ENCODE measurements around the gene GLG1.

GLG1 gene

DNA sequence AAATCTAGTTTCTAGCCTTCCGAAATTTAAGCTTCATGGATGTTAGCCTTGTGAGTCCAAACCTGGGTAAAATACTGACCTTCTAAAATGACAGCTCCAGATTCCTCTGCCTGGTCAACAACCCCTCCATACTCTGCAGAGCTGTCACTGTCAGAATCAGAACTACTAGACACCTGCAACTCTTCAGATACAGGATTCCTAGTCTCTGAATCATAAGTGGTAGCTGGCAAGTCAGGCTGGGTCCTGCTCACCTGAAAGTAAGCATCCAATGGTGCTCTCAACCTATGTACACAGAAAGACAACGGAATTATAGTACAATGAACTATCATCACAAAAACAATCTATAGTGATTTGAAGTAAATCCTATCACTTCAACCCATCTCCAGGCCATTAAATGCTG lies 44.9 kb upstream of the GLG1 start:
- Histone ChIP-seq H3K27ac (ENCODE audit: low read depth, low read length) (no peak overlapping the region), H3F3A (ENCODE audit: control insufficient read depth, insufficient read depth) (peaks cover 8% of the 10 kb centered on the region), H3K27me3 (ENCODE audit: control insufficient read depth, low read length) (no peaks in the 10 kb centered on the region), H3K9me3 (ENCODE audit: control insufficient read depth, insufficient read depth, low read length) (no peaks in the 10 kb centered on the region), H3K36me3 (ENCODE audit: control insufficient read depth, low read length) (peaks cover 91% of the 10 kb centered on the region), H4K20me1 (ENCODE audit: control insufficient read depth, insufficient read depth, low read depth, low read length) (peaks cover 7% of the 10 kb centered on the region; the same call in 1 of the 2 replicates), H3K4me1 (ENCODE audit: control insufficient read depth, low read length) (no peaks in the 10 kb centered on the region), H3K4me2 (ENCODE audit: low read length) (no peak overlapping the region), H3K9me2 (replicated peaks; ENCODE audit: control insufficient read depth, low read length) (no peaks in the 10 kb centered on the region), H3K79me2 (ENCODE audit: control insufficient read depth, low read length) (peaks cover 90% of the 10 kb centered on the region), H3K4me3 (ENCODE audit: low read length) (no peak overlapping the region)
- TF ChIP-seq CTCF (IDR thresholded peaks at IDR 0.05; ENCODE audit: low read depth, low read length, poor library complexity, severe bottlenecking) (no peak), EZH2phosphoT487 (IDR thresholded peaks at IDR 0.05; ENCODE audit: borderline replicate concordance, low read length) (no peak)

DNA sequence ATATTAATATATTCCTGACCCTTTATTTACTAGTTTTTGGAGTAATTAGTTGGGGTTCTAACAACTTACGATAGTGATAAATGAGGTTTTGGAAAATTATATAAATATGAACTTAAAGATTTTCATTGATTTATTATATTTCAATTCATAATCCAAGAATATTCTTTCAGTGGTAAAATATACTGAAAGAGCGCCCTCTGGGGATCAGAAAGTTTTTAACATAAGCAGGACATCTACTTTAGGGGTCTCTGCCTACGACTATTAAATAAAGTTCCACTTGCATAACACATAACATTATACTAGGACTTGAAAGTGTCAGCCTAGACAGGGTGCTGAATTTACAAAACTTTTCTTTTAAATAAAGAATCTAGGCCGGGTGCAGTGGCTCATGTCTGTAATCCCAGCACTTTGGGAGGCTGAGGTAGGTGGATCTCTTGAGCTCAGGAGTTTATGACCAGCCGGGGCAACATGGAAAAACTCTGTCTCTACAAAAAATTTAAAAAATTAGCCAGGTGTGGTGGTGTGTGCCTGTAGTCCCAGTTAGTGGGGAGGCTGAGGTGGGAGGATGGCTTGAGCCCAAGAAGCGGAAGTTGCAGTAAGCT lies 44.2 kb upstream of the GLG1 start:
- H3K27ac ChIP-seq (ENCODE audit: low read depth, low read length): no peak overlapping the region
- no peaks in the 10 kb centered on the region for H3K4me1 ChIP-seq (ENCODE audit: control insufficient read depth, low read length)
- H3K4me2 ChIP-seq (ENCODE audit: low read length): no peak overlapping the region
- H4K20me1 ChIP-seq (ENCODE audit: control insufficient read depth, insufficient read depth, low read depth, low read length): peaks cover 7% of the 10 kb centered on the region; the same call in 1 of the 2 replicates
- H3K9me3 ChIP-seq (ENCODE audit: control insufficient read depth, insufficient read depth, low read length): no peaks in the 10 kb centered on the region
- H3K4me3 ChIP-seq (ENCODE audit: low read length): no peak overlapping the region
- H3K79me2 ChIP-seq (ENCODE audit: control insufficient read depth, low read length): peaks cover 84% of the 10 kb centered on the region
- no peaks in the 10 kb centered on the region for H3K9me2 ChIP-seq (replicated peaks; ENCODE audit: control insufficient read depth, low read length)
- no peaks in the 10 kb centered on the region for H3K27me3 ChIP-seq (ENCODE audit: control insufficient read depth, low read length)
- H3F3A ChIP-seq (ENCODE audit: control insufficient read depth, insufficient read depth): peaks cover 8% of the 10 kb centered on the region
- peaks cover 93% of the 10 kb centered on the region for H3K36me3 ChIP-seq (ENCODE audit: control insufficient read depth, low read length)
- TF ChIP-seq EZH2phosphoT487 (IDR thresholded peaks at IDR 0.05; ENCODE audit: borderline replicate concordance, low read length) (no peak), CTCF (IDR thresholded peaks at IDR 0.05; ENCODE audit: low read depth, low read length, poor library complexity, severe bottlenecking) (peak; percentile 50)

GRCh38 chr16:74649839-74650504 lies 43.1 kb upstream of the GLG1 start:
- H3K27ac ChIP-seq (ENCODE audit: low read depth, low read length): no peak overlapping the region
- no peaks in the 10 kb centered on the region for H3K4me1 ChIP-seq (ENCODE audit: control insufficient read depth, low read length)
- no peaks in the 10 kb centered on the region for H3K27me3 ChIP-seq (ENCODE audit: control insufficient read depth, low read length)
- H3K9me3 ChIP-seq (ENCODE audit: control insufficient read depth, insufficient read depth, low read length): no peaks in the 10 kb centered on the region
- peaks cover 73% of the 10 kb centered on the region for H3K79me2 ChIP-seq (ENCODE audit: control insufficient read depth, low read length)
- H3K9me2 ChIP-seq (replicated peaks; ENCODE audit: control insufficient read depth, low read length): no peaks in the 10 kb centered on the region
- TF ChIP-seq EZH2phosphoT487 (IDR thresholded peaks at IDR 0.05; ENCODE audit: borderline replicate concordance, low read length): no peak
- TF ChIP-seq CTCF (IDR thresholded peaks at IDR 0.05; ENCODE audit: low read depth, low read length, poor library complexity, severe bottlenecking): no peak
- no peak overlapping the region for H3K4me3 ChIP-seq (ENCODE audit: low read length)
- peaks cover 93% of the 10 kb centered on the region for H3K36me3 ChIP-seq (ENCODE audit: control insufficient read depth, low read length)
- H3F3A ChIP-seq (ENCODE audit: control insufficient read depth, insufficient read depth): peaks cover 8% of the 10 kb centered on the region
- H3K4me2 ChIP-seq (ENCODE audit: low read length): no peak overlapping the region
- peaks cover 7% of the 10 kb centered on the region; the same call in 1 of the 2 replicates for H4K20me1 ChIP-seq (ENCODE audit: control insufficient read depth, insufficient read depth, low read depth, low read length)

Data from DOHH2 (cell line).